Mammary epithelial cell (primary cell): ENCODE data around the gene DPP3.

Source experiments
- EZH2 ChIP-seq: IDR thresholded peaks from 2 replicates; pipeline ENCODE4 v1.6.1; 2012; ENCODE audit warnings: low read length, inconsistent platforms, borderline replicate concordance
- TF ChIP-seq, protein P1 (sequence below), 2 donors: IDR thresholded peaks in 1 of 2; conservative IDR thresholded peaks in 1 of 2; 2 replicates each; pipeline ENCODE4 v1.5.1; 2011 to 2012; ENCODE audit warnings: inconsistent platforms in 2 of 2, low read length in 2 of 2, mild to moderate bottlenecking in 2 of 2, control low read depth in 1 of 2, low read depth in 1 of 2; ENCODE audit not compliant: insufficient read depth in 1 of 2; ENCODE audit errors: extremely low read depth in 1 of 2

- TF ChIP-seq, protein P1, sequence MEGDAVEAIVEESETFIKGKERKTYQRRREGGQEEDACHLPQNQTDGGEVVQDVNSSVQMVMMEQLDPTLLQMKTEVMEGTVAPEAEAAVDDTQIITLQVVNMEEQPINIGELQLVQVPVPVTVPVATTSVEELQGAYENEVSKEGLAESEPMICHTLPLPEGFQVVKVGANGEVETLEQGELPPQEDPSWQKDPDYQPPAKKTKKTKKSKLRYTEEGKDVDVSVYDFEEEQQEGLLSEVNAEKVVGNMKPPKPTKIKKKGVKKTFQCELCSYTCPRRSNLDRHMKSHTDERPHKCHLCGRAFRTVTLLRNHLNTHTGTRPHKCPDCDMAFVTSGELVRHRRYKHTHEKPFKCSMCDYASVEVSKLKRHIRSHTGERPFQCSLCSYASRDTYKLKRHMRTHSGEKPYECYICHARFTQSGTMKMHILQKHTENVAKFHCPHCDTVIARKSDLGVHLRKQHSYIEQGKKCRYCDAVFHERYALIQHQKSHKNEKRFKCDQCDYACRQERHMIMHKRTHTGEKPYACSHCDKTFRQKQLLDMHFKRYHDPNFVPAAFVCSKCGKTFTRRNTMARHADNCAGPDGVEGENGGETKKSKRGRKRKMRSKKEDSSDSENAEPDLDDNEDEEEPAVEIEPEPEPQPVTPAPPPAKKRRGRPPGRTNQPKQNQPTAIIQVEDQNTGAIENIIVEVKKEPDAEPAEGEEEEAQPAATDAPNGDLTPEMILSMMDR (conservative IDR thresholded peaks at IDR 0.05 in 1 of 2, IDR thresholded peaks at IDR 0.05 in 1 of 2; ENCODE audit: extremely low read depth in 1 of 2, insufficient read depth in 1 of 2, low read depth in 1 of 2, low read length in 2 of 2) = no peak
- TF ChIP-seq EZH2 = no peak
Observed at GRCh38 chr11:66466225-66467033, 13.8 kb upstream of the DPP3 start, which contains the start of gene PELI3.
